Kidney (tissue), 14 donors: ENCODE results near the gene TCEAL5. TPM values are rescaled to one million over a fixed set of nuclear protein-coding genes. Genes with fewer than 3 reads are reported as not detected.
"Not testable (repeated sequence)": the region's sequence is repeated elsewhere in the genome, so short reads cannot be mapped to it uniquely, and the experiment has no call there.

Source experiments
- DNase-seq, 5 donors: peaks; one replicate each; pipeline ENCODE4 v3.0.0-alpha.2; 2013 to 2020
- FAIRE-seq: peaks from 2 replicates; lab custom pipeline; 2012; peaks lifted over from hg19 to GRCh38; lab: Jason Lieb, UNC
- H3K27ac ChIP-seq, 2 donors: one replicate each; pipeline ENCODE4 v1.7.0; 2013; ENCODE audit warnings: low read depth in 2 of 2, low read length in 2 of 2, inconsistent platforms in 1 of 2
- H3K27me3 ChIP-seq: one replicate; pipeline ENCODE4 v1.7.1; 2013; ENCODE audit warnings: low read length, inconsistent platforms; ENCODE audit not compliant: control insufficient read depth, insufficient read depth
- H3K36me3 ChIP-seq, 3 donors: one replicate each; pipeline versions ENCODE4 v1.7.0 to v1.7.1; 2013; ENCODE audit warnings: low read length in 3 of 3, control low read depth in 1 of 3, inconsistent platforms in 1 of 3; ENCODE audit not compliant: insufficient read depth in 3 of 3, control insufficient read depth in 2 of 3
- H3K4me1 ChIP-seq, 3 donors: one replicate each; pipeline versions ENCODE4 v1.7.0 to v1.7.1; 2013; ENCODE audit warnings: low read length in 3 of 3, inconsistent platforms in 1 of 3, low read depth in 1 of 3; ENCODE audit not compliant: control insufficient read depth in 2 of 3, insufficient read depth in 2 of 3
- H3K4me3 ChIP-seq, 3 donors: one replicate each; pipeline versions ENCODE4 v1.7.0 to v1.8.1; 2013; ENCODE audit warnings: low read length in 3 of 3, control low read depth in 1 of 3, inconsistent platforms in 1 of 3
- H3K9ac ChIP-seq, 3 donors: one replicate each; pipeline versions ENCODE4 v1.7.0 to v1.7.1; 2013; ENCODE audit warnings: low read length in 3 of 3, control low read depth in 1 of 3, inconsistent platforms in 1 of 3
- H3K9me3 ChIP-seq, 3 donors: one replicate each; pipeline versions ENCODE4 v1.7.0 to v1.7.1; 2013; ENCODE audit warnings: low read length in 3 of 3, control low read depth in 1 of 3, inconsistent platforms in 1 of 3; ENCODE audit not compliant: control insufficient read depth in 2 of 3, insufficient read depth in 1 of 3
- CTCF ChIP-seq: IDR thresholded peaks from 3 replicates; pipeline ENCODE4 v1.5.1; 2012; ENCODE audit warnings: mild to moderate bottlenecking, moderate library complexity, borderline replicate concordance; ENCODE audit not compliant: insufficient read depth; ENCODE audit errors: extremely low read depth
- intact Hi-C: fragments of 100-400 bp; cut with DNase I; formaldehyde crosslinking; loops from one replicate; pipeline ENCODE4 v1.11.1; 2022
- polyA plus RNA-seq: library from polyadenylated mRNA; stranded (reverse); fragments of 350-450 nt; fragmentation: Illumina TruSeq; extraction: RNeasy Lipid Tissue Mini Kit (QIAGEN cat#74804); gene quantifications from one replicate; pipeline ENCODE4 v1.2.3, GENCODE V29; 2014; ENCODE audit warnings: low read depth, low replicate concordance; ENCODE audit not compliant: insufficient read depth
- total RNA-seq: library from RNA; stranded (reverse); fragmentation: NEBNext Ultra II Directional; extraction: Animal tissue kit (Norgen Biotek cat#: 25700); gene quantifications from one replicate; pipeline ENCODE4 v1.2.1, GENCODE V29; 2021
- donor health status: control.
- donor health status: control.
- donor health status: control.
- donor health status: control.
- donor health status: control.
- donor health status: DM: yes; HTN: yes; CAD: no.
- donor health status: Normal renal cell carcinoma (clear cell type).

Gene TCEAL5
- total and polyA plus RNA-seq, 2 donors from 2014 or later: 0.28 to 2.6 TPM

GRCh38 chrX:103234869-103235268, 41.7 kb downstream of the TCEAL5 start:
- FAIRE-seq: no peak
- no peak for TF ChIP-seq CTCF
- intact Hi-C loops: no loop called here
- peaks cover 2% of the 10 kb centered on the region for H3K27me3 ChIP-seq
- DNase-seq: no peak
- no peak overlapping the region for H3K4me3 ChIP-seq
- H3K9ac ChIP-seq: no peak overlapping the region
- no peaks in the 10 kb centered on the region for H3K36me3 ChIP-seq
- no peaks in the 10 kb centered on the region for H3K4me1 ChIP-seq
- no peak overlapping the region for H3K27ac ChIP-seq
- H3K9me3 ChIP-seq: no peaks in the 10 kb centered on the region

GRCh38 chrX:103233263-103233662, 43.3 kb downstream of the TCEAL5 start:
- FAIRE-seq: no peak
- H3K4me1 ChIP-seq: no peaks in the 10 kb centered on the region
- H3K9ac ChIP-seq: no peak overlapping the region
- TF ChIP-seq CTCF: no peak
- peaks cover 2% of the 10 kb centered on the region for H3K27me3 ChIP-seq
- H3K36me3 ChIP-seq: no peaks in the 10 kb centered on the region
- intact Hi-C loops: no loop called here
- no peak for DNase-seq
- no peaks in the 10 kb centered on the region for H3K9me3 ChIP-seq
- no peak overlapping the region for H3K27ac ChIP-seq
- no peak overlapping the region for H3K4me3 ChIP-seq

- H3K27ac ChIP-seq, H3K9me3 ChIP-seq, FAIRE-seq, H3K4me1 ChIP-seq, intact Hi-C loops, H3K9ac ChIP-seq, H3K36me3 ChIP-seq, H3K27me3 ChIP-seq, DNase-seq, H3K4me3 ChIP-seq: not testable (repeated sequence)
These were observed 50.6 kb downstream of the TCEAL5 start for GRCh38 chrX:103225918-103226317.

Other genes starting within 250 kb of the TCEAL5 start
- gene BEX1, start 212.6 kb downstream of the TCEAL5 start, total RNA-seq: 5.4 TPM
- 32.8 TPM for gene BEX1, start 212.6 kb downstream of the TCEAL5 start, polyA plus RNA-seq
- 1.8 TPM for gene NXF3, start 183.6 kb downstream of the TCEAL5 start, total RNA-seq
- gene NXF3, start 183.6 kb downstream of the TCEAL5 start, polyA plus RNA-seq: 2.7 TPM
- 52.6 TPM for gene BEX4, start 61.6 kb downstream of the TCEAL5 start, total RNA-seq
- 135 TPM for gene BEX4, start 61.6 kb downstream of the TCEAL5 start, polyA plus RNA-seq
- 49.7 TPM for gene TCEAL8, start 21.6 kb downstream of the TCEAL5 start, total RNA-seq
- gene TCEAL8, start 21.6 kb downstream of the TCEAL5 start, polyA plus RNA-seq: 88.5 TPM
- gene BEX2, start 34.2 kb upstream of the TCEAL5 start, total RNA-seq: 34.7 TPM
- 130 TPM for gene BEX2, start 34.2 kb upstream of the TCEAL5 start, polyA plus RNA-seq
- gene TCEAL7, start 53.5 kb upstream of the TCEAL5 start, total RNA-seq: 2.6 TPM
- gene TCEAL7, start 53.5 kb upstream of the TCEAL5 start, polyA plus RNA-seq: 7.7 TPM
- gene TCEAL9, start 79.8 kb upstream of the TCEAL5 start, total RNA-seq: 40.8 TPM
- gene TCEAL9, start 79.8 kb upstream of the TCEAL5 start, polyA plus RNA-seq: 141 TPM
- 131 TPM for gene BEX3, start 99.8 kb upstream of the TCEAL5 start, total RNA-seq
- 458 TPM for gene BEX3, start 99.8 kb upstream of the TCEAL5 start, polyA plus RNA-seq
- gene RAB40A, start 242.7 kb upstream of the TCEAL5 start, total RNA-seq: 1.4 TPM
- gene RAB40A, start 242.7 kb upstream of the TCEAL5 start, polyA plus RNA-seq: not detected